Measurements from ENCODE around the gene SLC44A3. TPM values are rescaled to one million over a fixed set of nuclear protein-coding genes. Genes with fewer than 3 reads are reported as not detected.

SLC44A3 gene
- total RNA-seq, 2 experiments from 2014 or later = 0.27 to 0.36 TPM

DNA sequence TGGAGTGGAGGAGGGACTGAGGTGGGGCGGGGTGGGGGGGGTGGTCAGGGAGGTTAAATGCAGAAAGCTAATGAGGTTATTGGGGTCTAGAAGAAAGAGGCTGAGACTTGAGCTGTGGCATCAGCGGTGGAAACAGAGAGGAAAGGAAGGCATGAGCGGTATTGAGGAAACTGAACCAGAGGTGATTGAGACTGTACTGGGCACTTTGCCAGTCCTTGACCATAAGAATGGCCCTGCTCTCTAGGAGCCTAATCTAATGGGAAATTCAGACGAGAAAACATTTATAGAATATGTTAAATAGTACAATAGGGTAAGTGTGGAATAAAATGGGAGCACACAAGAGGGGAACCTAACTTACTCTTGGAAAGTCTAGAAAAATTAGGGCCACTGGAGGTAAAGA lies 23.7 kb downstream of the SLC44A3 start:
- Mint-ChIP-seq H3K27me3 (peaks cover 24% of the 10 kb centered on the region), H3K36me3 (ENCODE audit: low read depth) (no peaks in the 10 kb centered on the region), H3K9me3 (no peaks in the 10 kb centered on the region), H3K4me1 (ENCODE audit: low read depth) (no peaks in the 10 kb centered on the region), H3K4me3 (no peak overlapping the region), H3K27ac (no peak overlapping the region)
- H3K27ac ChIP-seq (ENCODE audit: low read depth in 1 of 2, low read length in 2 of 2) = no peak overlapping the region
- peaks cover 0 to 12% of the 10 kb centered on the region in 2 experiments for H3K27me3 ChIP-seq (ENCODE audit: control insufficient read depth in 1 of 2, insufficient read depth in 2 of 2, low read length in 2 of 2)
- no peaks in the 10 kb centered on the region for H3K36me3 ChIP-seq (ENCODE audit: insufficient read depth, low read length)
- no peaks in the 10 kb centered on the region for H3K4me1 ChIP-seq (ENCODE audit: insufficient read depth, low read length)
- intact Hi-C loops (cut with DNase I, micrococcal nuclease) = no loop called here
- TF ChIP-seq CTCF (IDR thresholded peaks at IDR 0.05) = no peak
- ChIA-PET POLR2A (no interaction called here), CTCF (no interaction called here)
- H3K9me3 ChIP-seq (ENCODE audit: control insufficient read depth in 1 of 2, insufficient read depth in 1 of 2, low read length in 2 of 2) = no peaks in the 10 kb centered on the region
- no peak for DNase-seq
- H3K4me3 ChIP-seq (ENCODE audit: low read length) = no peak overlapping the region
- ATAC-seq (ENCODE audit: poor library complexity) = no peak

- no peak for DNase-seq
- Histone ChIP-seq H3K4me1 (ENCODE audit: insufficient read depth, low read length) (no peaks in the 10 kb centered on the region), H3K9me3 (ENCODE audit: control insufficient read depth in 1 of 2, insufficient read depth in 1 of 2, low read length in 2 of 2) (no peaks in the 10 kb centered on the region), H3K4me3 (ENCODE audit: low read length) (no peak overlapping the region), H3K27ac (ENCODE audit: low read depth in 1 of 2, low read length in 2 of 2) (no peak overlapping the region), H3K27me3 (ENCODE audit: control insufficient read depth in 1 of 2, insufficient read depth in 2 of 2, low read length in 2 of 2) (peaks cover 0 to 14% of the 10 kb centered on the region in 2 experiments), H3K36me3 (ENCODE audit: insufficient read depth, low read length) (no peaks in the 10 kb centered on the region)
- Mint-ChIP-seq H3K4me3 (no peak overlapping the region), H3K27me3 (peaks cover 24% of the 10 kb centered on the region), H3K9me3 (no peaks in the 10 kb centered on the region), H3K27ac (no peak overlapping the region), H3K4me1 (ENCODE audit: low read depth) (no peaks in the 10 kb centered on the region), H3K36me3 (ENCODE audit: low read depth) (no peaks in the 10 kb centered on the region)
- CTCF ChIA-PET = interaction anchor here (2.4 kb wide), 1 partner anchor 8 kb away, joined by 10 read pairs; no protein-coding TSS in a partner anchor
- POLR2A ChIA-PET = no interaction called here
- TF ChIP-seq CTCF (IDR thresholded peaks at IDR 0.05) = no peak
- intact Hi-C loops (cut with DNase I, micrococcal nuclease) = no loop called here
- no peak for ATAC-seq (ENCODE audit: poor library complexity)
These were observed 26.2 kb downstream of the SLC44A3 start for GRCh38 chr1:94846308-94846707.

DNA sequence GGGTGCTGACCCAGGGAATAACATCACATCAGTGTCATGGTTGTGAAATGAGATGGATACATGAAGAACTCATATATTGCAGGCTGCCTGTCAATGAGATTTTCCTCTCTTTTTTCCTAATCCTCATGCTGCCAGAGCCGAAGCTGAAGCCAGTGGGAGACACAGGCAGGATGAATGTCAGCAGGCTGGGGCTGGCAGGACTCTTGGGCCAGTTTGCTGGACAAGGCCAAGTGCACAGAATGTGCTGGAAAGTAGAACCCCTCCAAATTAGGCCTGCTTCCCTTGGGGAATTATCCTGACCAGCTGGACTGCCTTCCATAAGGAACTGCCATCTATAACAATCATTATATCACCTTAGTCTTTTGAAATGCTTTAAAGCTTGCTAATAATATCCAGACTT lies 31.4 kb downstream of the SLC44A3 start:
- H3K27ac Mint-ChIP-seq = no peak overlapping the region
- no peaks in the 10 kb centered on the region for H3K4me1 Mint-ChIP-seq (ENCODE audit: low read depth)
- intact Hi-C loops (cut with DNase I, micrococcal nuclease) = loop anchor here in 1 of 2 experiments (5.0 kb wide), 1 partner anchor 381 kb away; the partner anchor contains the start of gene RWDD3
- POLR2A ChIA-PET = no interaction called here
- ATAC-seq (ENCODE audit: poor library complexity) (no peak), DNase-seq (no peak)
- Histone ChIP-seq H3K27me3 (ENCODE audit: control insufficient read depth in 1 of 2, insufficient read depth in 2 of 2, low read length in 2 of 2) (peaks cover 0 to 2% of the 10 kb centered on the region in 2 experiments), H3K4me1 (ENCODE audit: insufficient read depth, low read length) (peaks cover 9% of the 10 kb centered on the region), H3K27ac (ENCODE audit: low read depth in 1 of 2, low read length in 2 of 2) (no peak overlapping the region), H3K4me3 (ENCODE audit: low read length) (no peak overlapping the region), H3K36me3 (ENCODE audit: insufficient read depth, low read length) (no peaks in the 10 kb centered on the region), H3K9me3 (ENCODE audit: control insufficient read depth in 1 of 2, insufficient read depth in 1 of 2, low read length in 2 of 2) (no peaks in the 10 kb centered on the region)
- CTCF ChIA-PET = interaction anchor here (2.2 kb wide), 1 partner anchor 192 kb away, joined by 7 read pairs; no protein-coding TSS in a partner anchor
- H3K4me3 Mint-ChIP-seq = no peak overlapping the region
- H3K27me3 Mint-ChIP-seq = no peaks in the 10 kb centered on the region
- no peak for TF ChIP-seq CTCF (IDR thresholded peaks at IDR 0.05)
- H3K9me3 Mint-ChIP-seq = no peaks in the 10 kb centered on the region
- H3K36me3 Mint-ChIP-seq (ENCODE audit: low read depth) = no peaks in the 10 kb centered on the region
